ENCODE results near the gene TMEM214. TPM values are rescaled to one million over a fixed set of nuclear protein-coding genes. Genes with fewer than 3 reads are reported as not detected.

TMEM214 gene
- total RNA-seq, 1 experiment from 2014 or later: 55.3 TPM

GRCh38 chr2:27085673-27086089 is 52.9 kb downstream of the TMEM214 start:
- no peak overlapping the region for H2BK20ac ChIP-seq (ENCODE audit: low read depth, low read length, poor library complexity, severe bottlenecking)
- H2BK12ac ChIP-seq (ENCODE audit: insufficient read length, low read depth, low read length): no peak overlapping the region
- Mint-ChIP-seq H3K9me3 (no peaks in the 10 kb centered on the region), H3K27ac (no peak overlapping the region), H3K27me3 (ENCODE audit: low read depth) (peaks cover 20% of the 10 kb centered on the region), H3K36me3 (ENCODE audit: insufficient read depth in 1 of 3, low read depth in 3 of 3) (no peaks in the 10 kb centered on the region; a peak in 1 of 7 replicates), H3K4me1 (peaks cover 21 to 35% of the 10 kb centered on the region in 2 experiments), H3K4me3 (peak overlapping the region; percentile 69 to 75)
- H3K18ac ChIP-seq (ENCODE audit: insufficient read length, low read depth, low read length): no peak overlapping the region
- no peaks in the 10 kb centered on the region for H3K79me1 ChIP-seq (ENCODE audit: insufficient read depth, low read depth, low read length, poor library complexity, severe bottlenecking)
- no peak overlapping the region for H2BK120ac ChIP-seq (ENCODE audit: low read depth, low read length, poor library complexity, severe bottlenecking)
- H3K79me2 ChIP-seq (ENCODE audit: insufficient read depth, low read length): no peaks in the 10 kb centered on the region
- peak overlapping the region; percentile 35 for H3K4me2 ChIP-seq (ENCODE audit: insufficient read depth, insufficient read length, low read length)
- H2BK5ac ChIP-seq (ENCODE audit: insufficient read length, low read length): no peak overlapping the region
- peak overlapping the region; percentile 72; the same call in 1 of the 2 replicates for H3K14ac ChIP-seq (ENCODE audit: insufficient read depth, low read length)
- no peak overlapping the region for H4K5ac ChIP-seq (ENCODE audit: insufficient read length, low read depth, low read length)
- H3K27ac ChIP-seq (ENCODE audit: insufficient read length, low read depth, low read length): no peak overlapping the region
- H2BK15ac ChIP-seq (ENCODE audit: low read depth, low read length): no peak overlapping the region
- peaks cover 13% of the 10 kb centered on the region for H3K23me2 ChIP-seq (ENCODE audit: insufficient read length, low read depth, low read length, poor library complexity, severe bottlenecking)
- no CpG with 5 or more reads among the region's 38 CpGs for WGBS (ENCODE audit: extremely low coverage, insufficient read length, low lambda C conversion rate)
- peak; percentile 71 for DNase-seq
- no peak overlapping the region for H4K91ac ChIP-seq (ENCODE audit: insufficient read length, low read depth, low read length)
- no peak overlapping the region for H4K8ac ChIP-seq (replicated peaks; ENCODE audit: insufficient read length, low read depth, low read length)
- H2AK5ac ChIP-seq (ENCODE audit: insufficient read length, low read length): no peak overlapping the region
- H3K27me3 ChIP-seq (ENCODE audit: insufficient read depth, low read length): no peaks in the 10 kb centered on the region
- H2AFZ ChIP-seq (ENCODE audit: low read length): no peak overlapping the region
- H4K20me1 ChIP-seq (ENCODE audit: control insufficient read depth, insufficient read depth, insufficient read length): no peaks in the 10 kb centered on the region
- H3K23ac ChIP-seq (ENCODE audit: insufficient read length, low read depth, low read length): no peak overlapping the region
- no peak overlapping the region for H3T11ph ChIP-seq (ENCODE audit: low read length)
- H3K56ac ChIP-seq (ENCODE audit: insufficient read length, low read depth, low read length): no peak overlapping the region
- H3K4me1 ChIP-seq (ENCODE audit: insufficient read depth, low read length): no peaks in the 10 kb centered on the region
- peak; percentile 29; the same call in 2 of the 3 replicates for TF ChIP-seq CTCF (conservative IDR thresholded peaks at IDR 0.05)
- H3K4ac ChIP-seq (ENCODE audit: low read depth, low read length): no peak overlapping the region
- H3K9me3 ChIP-seq (ENCODE audit: control insufficient read depth, low read depth, low read length): no peaks in the 10 kb centered on the region
- peak overlapping the region; percentile 0 for H3K9ac ChIP-seq (ENCODE audit: extremely low read depth, insufficient read length, low read length)
